Loucy (cell line): ENCODE data around the gene TBC1D12.

Experiments used
- H2AFZ ChIP-seq: fragments of 200-600 bp; sonication (generic); 2 replicates; pipeline ENCODE4 v1.6.0; 2016; ENCODE audit warnings: antibody characterized with exemption, mild to moderate bottlenecking, low read length, moderate library complexity
- H3F3A ChIP-seq: fragments of 200-600 bp; 2 replicates; pipeline ENCODE4 v1.6.0; 2016; ENCODE audit warnings: antibody characterized with exemption, low read depth, mild to moderate bottlenecking
- H3K27me3 ChIP-seq: fragments of 200-600 bp; sonication (generic); 2 replicates; pipeline ENCODE4 v1.6.1; 2014; ENCODE audit warnings: low read length, mild to moderate bottlenecking; ENCODE audit not compliant: insufficient read depth, poor library complexity, severe bottlenecking
- H3K36me3 ChIP-seq: fragments of 200-600 bp; sonication (generic); 2 replicates; pipeline ENCODE4 v1.6.1; 2016; ENCODE audit warnings: low read length; ENCODE audit not compliant: insufficient read depth
- H3K4me1 ChIP-seq: fragments of 200-600 bp; sonication (generic); 2 replicates; pipeline ENCODE4 v1.5.1; 2014; ENCODE audit warnings: low read length, mild to moderate bottlenecking; ENCODE audit not compliant: insufficient read depth, poor library complexity, severe bottlenecking
- H3K4me2 ChIP-seq: fragments of 200-600 bp; sonication (generic); 2 replicates; pipeline ENCODE4 v1.6.0; 2014; ENCODE audit warnings: antibody characterized with exemption, low read length, low read depth, mild to moderate bottlenecking; ENCODE audit not compliant: poor library complexity, severe bottlenecking
- H3K4me3 ChIP-seq: fragments of 200-600 bp; sonication (generic); 2 replicates; pipeline ENCODE4 v1.5.1; 2014; ENCODE audit warnings: low read length, mild to moderate bottlenecking, mixed read lengths; ENCODE audit not compliant: poor library complexity, severe bottlenecking
- H3K79me2 ChIP-seq: fragments of 200-600 bp; sonication (generic); 2 replicates; pipeline ENCODE4 v1.6.1; 2014; ENCODE audit warnings: low read length; ENCODE audit not compliant: insufficient read depth
- H3K9ac ChIP-seq: fragments of 200-600 bp; sonication (generic); 2 replicates; pipeline ENCODE4 v1.6.0; 2014; ENCODE audit warnings: mild to moderate bottlenecking, low read depth, low read length, moderate library complexity; ENCODE audit not compliant: poor library complexity, severe bottlenecking
- H3K9me2 ChIP-seq: fragments of 200-600 bp; sonication (generic); replicated peaks from 2 replicates; pipeline ENCODE4 v1.6.1; 2016; ENCODE audit warnings: low read depth, low read length, mixed read lengths
- H3K9me3 ChIP-seq: fragments of 200-600 bp; sonication (generic); 2 replicates; pipeline ENCODE4 v1.6.1; 2014; ENCODE audit warnings: mild to moderate bottlenecking, antibody characterized with exemption, low read length, low read depth; ENCODE audit not compliant: insufficient read depth
- H4K20me1 ChIP-seq: fragments of 200-600 bp; sonication (generic); 2 replicates; pipeline ENCODE4 v1.6.0; 2014; ENCODE audit warnings: antibody characterized with exemption, low read length, mild to moderate bottlenecking; ENCODE audit not compliant: insufficient read depth, poor library complexity, severe bottlenecking
- EZH2phosphoT487 ChIP-seq: fragments of 200-600 bp; IDR thresholded peaks from 2 replicates; pipeline ENCODE4 v1.6.1; 2018; ENCODE audit warnings: antibody characterized with exemption, mild to moderate bottlenecking, moderate library complexity, borderline replicate concordance
- TF ChIP-seq, protein P1 (sequence below): fragments of 200-600 bp; sonication (generic); conservative IDR thresholded peaks from 2 replicates; pipeline ENCODE4 v1.5.1; 2014; ENCODE audit warnings: mild to moderate bottlenecking, antibody characterized with exemption, low read length

Gene TBC1D12

DNA sequence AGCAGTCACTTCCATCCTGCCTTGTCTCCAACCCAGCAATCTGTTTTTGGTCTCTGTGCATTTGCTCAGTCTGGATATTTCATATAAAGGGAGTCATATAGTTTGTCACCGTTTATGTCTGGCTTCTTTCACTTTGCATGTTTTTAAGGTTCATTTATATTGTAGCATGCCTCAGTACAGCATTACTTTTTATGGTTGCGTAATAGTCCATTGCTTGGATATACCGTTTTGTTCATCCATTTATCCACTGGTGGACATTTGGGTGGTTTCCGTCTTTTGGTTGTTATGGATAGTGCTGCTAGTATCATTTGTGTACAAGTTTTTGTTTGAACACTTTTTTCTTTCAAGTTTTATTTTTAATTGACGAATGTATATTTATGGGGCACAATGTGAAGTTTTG lies 18.2 kb downstream of the TBC1D12 start:
- Histone ChIP-seq H3K79me2 (no peaks in the 10 kb centered on the region), H3K9me3 (no peaks in the 10 kb centered on the region), H3F3A (no peaks in the 10 kb centered on the region), H3K27me3 (no peaks in the 10 kb centered on the region), H3K4me1 (no peaks in the 10 kb centered on the region), H3K9ac (no peak overlapping the region), H3K9me2 (no peaks in the 10 kb centered on the region), H3K4me2 (no peak overlapping the region), H3K36me3 (no peaks in the 10 kb centered on the region), H3K4me3 (no peak overlapping the region), H4K20me1 (no peaks in the 10 kb centered on the region), H2AFZ (no peak overlapping the region)
- no peak for TF ChIP-seq EZH2phosphoT487
- TF ChIP-seq, protein P1, sequence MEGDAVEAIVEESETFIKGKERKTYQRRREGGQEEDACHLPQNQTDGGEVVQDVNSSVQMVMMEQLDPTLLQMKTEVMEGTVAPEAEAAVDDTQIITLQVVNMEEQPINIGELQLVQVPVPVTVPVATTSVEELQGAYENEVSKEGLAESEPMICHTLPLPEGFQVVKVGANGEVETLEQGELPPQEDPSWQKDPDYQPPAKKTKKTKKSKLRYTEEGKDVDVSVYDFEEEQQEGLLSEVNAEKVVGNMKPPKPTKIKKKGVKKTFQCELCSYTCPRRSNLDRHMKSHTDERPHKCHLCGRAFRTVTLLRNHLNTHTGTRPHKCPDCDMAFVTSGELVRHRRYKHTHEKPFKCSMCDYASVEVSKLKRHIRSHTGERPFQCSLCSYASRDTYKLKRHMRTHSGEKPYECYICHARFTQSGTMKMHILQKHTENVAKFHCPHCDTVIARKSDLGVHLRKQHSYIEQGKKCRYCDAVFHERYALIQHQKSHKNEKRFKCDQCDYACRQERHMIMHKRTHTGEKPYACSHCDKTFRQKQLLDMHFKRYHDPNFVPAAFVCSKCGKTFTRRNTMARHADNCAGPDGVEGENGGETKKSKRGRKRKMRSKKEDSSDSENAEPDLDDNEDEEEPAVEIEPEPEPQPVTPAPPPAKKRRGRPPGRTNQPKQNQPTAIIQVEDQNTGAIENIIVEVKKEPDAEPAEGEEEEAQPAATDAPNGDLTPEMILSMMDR, result no peak

DNA sequence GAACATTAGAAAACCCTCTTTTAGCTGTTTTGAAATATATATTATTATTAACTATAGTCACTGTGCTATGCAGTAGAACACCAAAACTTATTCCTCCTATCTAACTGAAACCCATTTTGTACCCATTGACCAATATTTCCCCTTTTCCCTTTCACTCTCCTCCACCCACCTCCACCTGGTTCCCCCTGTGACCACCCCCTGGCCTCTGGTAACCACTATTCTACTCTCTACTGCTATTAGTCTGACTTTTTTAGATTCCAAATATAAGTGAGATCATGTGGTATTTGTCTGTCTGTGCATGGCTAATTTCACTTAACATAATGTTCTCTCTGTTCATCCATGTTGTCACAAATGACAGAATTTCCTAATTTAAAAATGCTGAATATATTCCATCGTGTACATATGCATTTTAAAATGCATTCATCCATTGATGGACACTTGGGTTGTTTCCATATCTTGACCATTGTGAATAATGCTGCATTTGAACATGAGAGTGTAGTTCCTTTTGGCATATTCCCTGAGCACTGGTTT lies 18.7 kb downstream of the TBC1D12 start:
- Histone ChIP-seq H3K36me3 (no peaks in the 10 kb centered on the region), H3K4me1 (no peaks in the 10 kb centered on the region), H4K20me1 (no peaks in the 10 kb centered on the region), H3F3A (no peaks in the 10 kb centered on the region), H3K4me2 (no peak overlapping the region), H3K9me3 (no peaks in the 10 kb centered on the region; the same call in 1 of the 2 replicates), H3K79me2 (no peaks in the 10 kb centered on the region), H2AFZ (no peak overlapping the region), H3K9me2 (no peaks in the 10 kb centered on the region), H3K4me3 (no peak overlapping the region), H3K9ac (no peak overlapping the region), H3K27me3 (no peaks in the 10 kb centered on the region)
- TF ChIP-seq, protein P1, result no peak
- no peak for TF ChIP-seq EZH2phosphoT487

- Histone ChIP-seq H3K9ac (no peak overlapping the region), H3K4me1 (no peaks in the 10 kb centered on the region), H3F3A (no peaks in the 10 kb centered on the region), H3K4me2 (no peak overlapping the region), H3K27me3 (no peaks in the 10 kb centered on the region), H3K9me3 (no peaks in the 10 kb centered on the region; the same call in none of the 2 replicates), H3K36me3 (no peaks in the 10 kb centered on the region), H4K20me1 (no peaks in the 10 kb centered on the region), H3K9me2 (no peaks in the 10 kb centered on the region), H3K79me2 (no peaks in the 10 kb centered on the region), H2AFZ (no peak overlapping the region), H3K4me3 (no peak overlapping the region)
- TF ChIP-seq, protein P1, result no peak
- no peak for TF ChIP-seq EZH2phosphoT487
Observed at GRCh38 chr10:94423627-94424026, 21.3 kb downstream of the TBC1D12 start.
